ENCODE measurements around the gene DLG2.

- TF ChIP-seq, protein P1, sequence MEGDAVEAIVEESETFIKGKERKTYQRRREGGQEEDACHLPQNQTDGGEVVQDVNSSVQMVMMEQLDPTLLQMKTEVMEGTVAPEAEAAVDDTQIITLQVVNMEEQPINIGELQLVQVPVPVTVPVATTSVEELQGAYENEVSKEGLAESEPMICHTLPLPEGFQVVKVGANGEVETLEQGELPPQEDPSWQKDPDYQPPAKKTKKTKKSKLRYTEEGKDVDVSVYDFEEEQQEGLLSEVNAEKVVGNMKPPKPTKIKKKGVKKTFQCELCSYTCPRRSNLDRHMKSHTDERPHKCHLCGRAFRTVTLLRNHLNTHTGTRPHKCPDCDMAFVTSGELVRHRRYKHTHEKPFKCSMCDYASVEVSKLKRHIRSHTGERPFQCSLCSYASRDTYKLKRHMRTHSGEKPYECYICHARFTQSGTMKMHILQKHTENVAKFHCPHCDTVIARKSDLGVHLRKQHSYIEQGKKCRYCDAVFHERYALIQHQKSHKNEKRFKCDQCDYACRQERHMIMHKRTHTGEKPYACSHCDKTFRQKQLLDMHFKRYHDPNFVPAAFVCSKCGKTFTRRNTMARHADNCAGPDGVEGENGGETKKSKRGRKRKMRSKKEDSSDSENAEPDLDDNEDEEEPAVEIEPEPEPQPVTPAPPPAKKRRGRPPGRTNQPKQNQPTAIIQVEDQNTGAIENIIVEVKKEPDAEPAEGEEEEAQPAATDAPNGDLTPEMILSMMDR (IDR thresholded peaks at IDR 0.05), result no peak
- TF ChIP-seq POLR2A (IDR thresholded peaks at IDR 0.05), result no peak
- no peak for TF ChIP-seq EP300 (IDR thresholded peaks at IDR 0.05)
Observed at GRCh38 chr11:83642500-83642899, 1984.6 kb downstream of the DLG2 start.

Measured in tibial nerve (tissue), 4 donors.